ENCODE results near the gene GPR146. TPM values are rescaled to one million over a fixed set of nuclear protein-coding genes. Genes with fewer than 3 reads are reported as not detected.

Gene GPR146
- total and polyA plus RNA-seq, 2 of the 13 experiments (the other 11 are each of a cell fraction or from before 2014, with no cell fraction given): 2.0 to 15.9 TPM

DNA sequence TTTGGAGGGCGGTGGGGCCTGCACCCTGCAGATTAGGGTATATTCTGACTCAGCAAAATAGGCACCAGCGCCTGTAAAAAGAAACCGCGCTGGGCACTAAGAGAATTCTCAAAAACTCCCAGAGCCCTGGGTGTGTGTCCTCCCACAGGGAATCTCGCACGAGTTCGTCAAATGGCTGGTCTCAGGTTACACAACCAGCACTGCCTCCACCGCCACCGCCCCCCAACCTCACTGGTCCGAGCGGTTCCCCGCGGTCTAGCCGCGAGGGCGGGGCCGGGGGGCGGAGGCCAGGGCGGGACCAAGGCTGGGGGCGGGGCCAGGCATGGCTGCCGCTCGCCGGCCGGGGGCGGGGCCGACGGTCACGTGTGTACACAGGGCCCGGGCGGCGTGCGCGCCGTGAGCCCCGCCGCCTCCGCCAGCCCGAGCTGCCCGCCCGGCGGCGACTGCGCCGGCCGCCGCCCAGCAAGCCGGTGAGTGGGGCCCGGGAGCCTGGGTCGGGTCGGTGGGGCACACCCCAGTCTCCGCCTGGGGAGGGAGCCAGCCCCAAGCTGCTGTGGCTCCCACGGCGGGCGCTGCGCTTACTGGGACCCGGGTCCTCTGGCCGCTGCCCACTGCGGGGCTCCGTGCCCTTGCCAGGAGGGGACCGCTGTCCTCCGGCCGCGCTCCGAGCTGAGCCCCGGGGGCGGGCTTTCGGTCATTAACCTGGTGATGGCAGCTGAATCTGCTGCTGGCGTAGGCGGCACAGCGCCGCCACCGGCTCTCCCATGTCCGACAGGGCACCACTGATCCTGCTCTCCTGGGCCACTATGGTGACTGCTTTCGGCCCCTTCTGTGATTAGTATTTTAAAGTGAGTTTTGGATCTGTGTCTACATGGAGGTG is at the start of gene GPR146 (continued):
- TF ChIP-seq FOXC1 (CRISPR knock-in tag; IDR thresholded peaks at IDR 0.05; ENCODE audit: borderline replicate concordance) (no peak), PAX8 (CRISPR knock-in tag; IDR thresholded peaks at IDR 0.05; ENCODE audit: borderline replicate concordance) (no peak), ZNF20 (CRISPR knock-in tag; IDR thresholded peaks at IDR 0.05) (no peak), REPIN1 (CRISPR knock-in tag; IDR thresholded peaks at IDR 0.05; ENCODE audit: borderline replicate concordance, low read depth) (no peak), ZNF562 (CRISPR knock-in tag; IDR thresholded peaks at IDR 0.05; ENCODE audit: borderline replicate concordance) (no peak), ZNF816 (CRISPR knock-in tag; IDR thresholded peaks at IDR 0.05; ENCODE audit: borderline replicate concordance) (no peak), TBX2 (CRISPR knock-in tag; IDR thresholded peaks at IDR 0.05; ENCODE audit: borderline replicate concordance) (peak; percentile 25; the same call in 1 of the 2 replicates), SCMH1 (CRISPR knock-in tag; IDR thresholded peaks at IDR 0.05; ENCODE audit: borderline replicate concordance) (no peak), ISX (CRISPR knock-in tag; conservative IDR thresholded peaks at IDR 0.05) (no peak), BHLHE40 (IDR thresholded peaks at IDR 0.05; ENCODE audit: low read length) (peak; percentile 67; the same call in 1 of the 2 replicates), MIER3 (CRISPR knock-in tag; IDR thresholded peaks at IDR 0.05; ENCODE audit: borderline replicate concordance) (no peak), BCL6 (CRISPR knock-in tag; IDR thresholded peaks at IDR 0.05) (no peak), CBFB (CRISPR knock-in tag; IDR thresholded peaks at IDR 0.05) (no peak), JARID2 (CRISPR knock-in tag; IDR thresholded peaks at IDR 0.05; ENCODE audit: insufficient replicate concordance) (no peak), ZNF235 (CRISPR knock-in tag; IDR thresholded peaks at IDR 0.05; ENCODE audit: borderline replicate concordance) (no peak), ZNF460 (CRISPR knock-in tag; IDR thresholded peaks at IDR 0.05; ENCODE audit: borderline replicate concordance) (no peak), ZNF549 (CRISPR knock-in tag; IDR thresholded peaks at IDR 0.05) (no peak), BRF2 (CRISPR knock-in tag; IDR thresholded peaks at IDR 0.05) (no peak)
- TF ChIP-seq, protein P1, sequence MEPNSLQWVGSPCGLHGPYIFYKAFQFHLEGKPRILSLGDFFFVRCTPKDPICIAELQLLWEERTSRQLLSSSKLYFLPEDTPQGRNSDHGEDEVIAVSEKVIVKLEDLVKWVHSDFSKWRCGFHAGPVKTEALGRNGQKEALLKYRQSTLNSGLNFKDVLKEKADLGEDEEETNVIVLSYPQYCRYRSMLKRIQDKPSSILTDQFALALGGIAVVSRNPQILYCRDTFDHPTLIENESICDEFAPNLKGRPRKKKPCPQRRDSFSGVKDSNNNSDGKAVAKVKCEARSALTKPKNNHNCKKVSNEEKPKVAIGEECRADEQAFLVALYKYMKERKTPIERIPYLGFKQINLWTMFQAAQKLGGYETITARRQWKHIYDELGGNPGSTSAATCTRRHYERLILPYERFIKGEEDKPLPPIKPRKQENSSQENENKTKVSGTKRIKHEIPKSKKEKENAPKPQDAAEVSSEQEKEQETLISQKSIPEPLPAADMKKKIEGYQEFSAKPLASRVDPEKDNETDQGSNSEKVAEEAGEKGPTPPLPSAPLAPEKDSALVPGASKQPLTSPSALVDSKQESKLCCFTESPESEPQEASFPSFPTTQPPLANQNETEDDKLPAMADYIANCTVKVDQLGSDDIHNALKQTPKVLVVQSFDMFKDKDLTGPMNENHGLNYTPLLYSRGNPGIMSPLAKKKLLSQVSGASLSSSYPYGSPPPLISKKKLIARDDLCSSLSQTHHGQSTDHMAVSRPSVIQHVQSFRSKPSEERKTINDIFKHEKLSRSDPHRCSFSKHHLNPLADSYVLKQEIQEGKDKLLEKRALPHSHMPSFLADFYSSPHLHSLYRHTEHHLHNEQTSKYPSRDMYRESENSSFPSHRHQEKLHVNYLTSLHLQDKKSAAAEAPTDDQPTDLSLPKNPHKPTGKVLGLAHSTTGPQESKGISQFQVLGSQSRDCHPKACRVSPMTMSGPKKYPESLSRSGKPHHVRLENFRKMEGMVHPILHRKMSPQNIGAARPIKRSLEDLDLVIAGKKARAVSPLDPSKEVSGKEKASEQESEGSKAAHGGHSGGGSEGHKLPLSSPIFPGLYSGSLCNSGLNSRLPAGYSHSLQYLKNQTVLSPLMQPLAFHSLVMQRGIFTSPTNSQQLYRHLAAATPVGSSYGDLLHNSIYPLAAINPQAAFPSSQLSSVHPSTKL (CRISPR knock-in tag; IDR thresholded peaks at IDR 0.05): peak; percentile 52
- TF ChIP-seq, protein P2, sequence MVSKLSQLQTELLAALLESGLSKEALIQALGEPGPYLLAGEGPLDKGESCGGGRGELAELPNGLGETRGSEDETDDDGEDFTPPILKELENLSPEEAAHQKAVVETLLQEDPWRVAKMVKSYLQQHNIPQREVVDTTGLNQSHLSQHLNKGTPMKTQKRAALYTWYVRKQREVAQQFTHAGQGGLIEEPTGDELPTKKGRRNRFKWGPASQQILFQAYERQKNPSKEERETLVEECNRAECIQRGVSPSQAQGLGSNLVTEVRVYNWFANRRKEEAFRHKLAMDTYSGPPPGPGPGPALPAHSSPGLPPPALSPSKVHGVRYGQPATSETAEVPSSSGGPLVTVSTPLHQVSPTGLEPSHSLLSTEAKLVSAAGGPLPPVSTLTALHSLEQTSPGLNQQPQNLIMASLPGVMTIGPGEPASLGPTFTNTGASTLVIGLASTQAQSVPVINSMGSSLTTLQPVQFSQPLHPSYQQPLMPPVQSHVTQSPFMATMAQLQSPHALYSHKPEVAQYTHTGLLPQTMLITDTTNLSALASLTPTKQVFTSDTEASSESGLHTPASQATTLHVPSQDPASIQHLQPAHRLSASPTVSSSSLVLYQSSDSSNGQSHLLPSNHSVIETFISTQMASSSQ (IDR thresholded peaks at IDR 0.05; ENCODE audit: low read depth): no peak
- TF ChIP-seq, protein P2 (CRISPR knock-in tag; IDR thresholded peaks at IDR 0.05; ENCODE audit: borderline replicate concordance): no peak

All from HepG2 (cell line).